ENCODE measurements around the gene PALLD. TPM values are rescaled to one million over a fixed set of nuclear protein-coding genes. Genes with fewer than 3 reads are reported as not detected.

The PALLD gene
- total RNA-seq, 1 donor from 2014 or later: 85.7 TPM

DNA sequence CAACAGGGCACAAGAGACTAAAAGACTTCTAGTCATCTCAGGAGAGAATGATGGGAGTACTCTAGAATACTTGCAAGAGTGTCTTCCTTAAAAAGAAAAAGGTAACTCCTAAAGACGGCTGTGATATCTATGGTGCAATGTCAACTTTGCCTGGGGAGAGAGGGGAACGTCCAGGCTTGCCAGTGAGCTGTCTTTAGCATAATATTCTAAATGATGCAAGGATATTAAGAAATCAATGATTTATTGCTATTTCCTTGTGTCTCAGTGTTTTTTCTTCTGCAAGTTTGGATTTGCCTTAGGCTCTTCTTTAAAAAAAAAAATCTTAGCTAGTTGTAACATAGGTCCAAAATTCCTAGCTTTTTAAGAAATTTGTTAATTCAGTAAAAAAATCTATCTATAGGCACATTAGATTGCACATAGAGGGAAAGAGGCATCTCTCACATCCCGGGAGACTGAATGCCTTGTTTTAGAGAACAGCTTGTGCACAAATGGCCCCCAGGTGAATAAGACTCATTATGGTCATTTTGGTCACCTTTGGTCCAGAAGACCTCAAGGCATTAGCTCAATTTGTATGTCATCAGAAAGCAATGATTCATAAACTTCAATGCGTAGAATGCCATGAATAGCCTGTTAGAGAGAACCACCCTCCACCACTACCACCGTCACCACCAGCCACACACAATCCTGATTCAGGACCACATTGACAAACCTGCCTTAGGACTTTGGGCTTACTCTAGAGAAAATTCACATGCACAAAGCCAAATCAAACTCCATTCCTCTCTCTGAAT lies 104.1 kb downstream of the PALLD start:
- Histone ChIP-seq H4K20me1 (ENCODE audit: low read depth) (no peaks in the 10 kb centered on the region), H3K4me2 (no peak overlapping the region), H3K27ac (no peak overlapping the region), H3K9me3 (ENCODE audit: low read depth) (no peaks in the 10 kb centered on the region), H2AFZ (replicated peaks) (no peak overlapping the region), H3K9ac (no peak overlapping the region), H3K27me3 (no peaks in the 10 kb centered on the region), H3K4me3 (no peak overlapping the region), H3F3A (ENCODE audit: low read depth) (peaks cover 27% of the 10 kb centered on the region), H3K79me2 (ENCODE audit: low read depth) (no peaks in the 10 kb centered on the region), H3K36me3 (no peaks in the 10 kb centered on the region), H3K4me1 (peaks cover 27% of the 10 kb centered on the region)
- Mint-ChIP-seq H3K4me3 (no peak overlapping the region), H3K9me3 (no peaks in the 10 kb centered on the region), H3K4me1 (peaks cover 30% of the 10 kb centered on the region), H3K36me3 (no peaks in the 10 kb centered on the region), H3K27ac (no peak overlapping the region), H3K27me3 (ENCODE audit: insufficient read depth, low read depth) (no peaks in the 10 kb centered on the region)
- no peak for DNase-seq (ENCODE audit: low spot score)
- TF ChIP-seq EZH2phosphoT487 (IDR thresholded peaks at IDR 0.05): no peak
- no peak for TF ChIP-seq EZH2 (IDR thresholded peaks at IDR 0.05)
- TF ChIP-seq CTCF (IDR thresholded peaks at IDR 0.05): no peak

GRCh38 chr4:168601899-168602298 lies 105.0 kb downstream of the PALLD start:
- no peaks in the 10 kb centered on the region for H3K27me3 ChIP-seq
- peaks cover 29% of the 10 kb centered on the region for H3K4me1 ChIP-seq
- H3K27ac ChIP-seq: no peak overlapping the region
- Mint-ChIP-seq H3K9me3 (no peaks in the 10 kb centered on the region), H3K27me3 (ENCODE audit: insufficient read depth, low read depth) (no peaks in the 10 kb centered on the region), H3K4me1 (peaks cover 34% of the 10 kb centered on the region), H3K27ac (peak overlapping the region; percentile 50), H3K4me3 (no peak overlapping the region), H3K36me3 (no peaks in the 10 kb centered on the region)
- no peaks in the 10 kb centered on the region for H3K79me2 ChIP-seq (ENCODE audit: low read depth)
- H3K4me2 ChIP-seq: no peak overlapping the region
- DNase-seq (ENCODE audit: low spot score): no peak
- H3F3A ChIP-seq (ENCODE audit: low read depth): peaks cover 29% of the 10 kb centered on the region
- H3K4me3 ChIP-seq: no peak overlapping the region
- no peaks in the 10 kb centered on the region for H4K20me1 ChIP-seq (ENCODE audit: low read depth)
- H2AFZ ChIP-seq (replicated peaks): no peak overlapping the region
- TF ChIP-seq CTCF (IDR thresholded peaks at IDR 0.05) (no peak), EZH2 (IDR thresholded peaks at IDR 0.05) (no peak), EZH2phosphoT487 (IDR thresholded peaks at IDR 0.05) (no peak)
- no peaks in the 10 kb centered on the region for H3K9me3 ChIP-seq (ENCODE audit: low read depth)
- H3K9ac ChIP-seq: no peak overlapping the region
- no peaks in the 10 kb centered on the region for H3K36me3 ChIP-seq

- H3K9me3 Mint-ChIP-seq: no peaks in the 10 kb centered on the region
- H3K27ac ChIP-seq: peak overlapping the region; percentile 89
Observed at GRCh38 chr4:168604496-168605373, 107.9 kb downstream of the PALLD start.

More at GRCh38 chr4:168604496-168605373, 107.9 kb downstream of the PALLD start:
- no peaks in the 10 kb centered on the region for H3K27me3 Mint-ChIP-seq (ENCODE audit: insufficient read depth, low read depth)
- Histone ChIP-seq H3K4me2 (peak overlapping the region; percentile 69), H3K36me3 (no peaks in the 10 kb centered on the region), H2AFZ (replicated peaks) (no peak overlapping the region), H3K27me3 (no peaks in the 10 kb centered on the region), H3K9me3 (ENCODE audit: low read depth) (no peaks in the 10 kb centered on the region), H3F3A (ENCODE audit: low read depth) (peaks cover 26% of the 10 kb centered on the region), H4K20me1 (ENCODE audit: low read depth) (no peaks in the 10 kb centered on the region), H3K4me3 (peak overlapping the region; percentile 25), H3K4me1 (peaks cover 29% of the 10 kb centered on the region), H3K79me2 (ENCODE audit: low read depth) (no peaks in the 10 kb centered on the region), H3K9ac (no peak overlapping the region)
- peak; percentile 90 for DNase-seq (ENCODE audit: low spot score)
- TF ChIP-seq EZH2phosphoT487 (IDR thresholded peaks at IDR 0.05): peak; percentile 96
- TF ChIP-seq EZH2 (IDR thresholded peaks at IDR 0.05): no peak
- TF ChIP-seq CTCF (IDR thresholded peaks at IDR 0.05): no peak
- peak overlapping the region; percentile 95 for H3K27ac Mint-ChIP-seq
- no peaks in the 10 kb centered on the region for H3K36me3 Mint-ChIP-seq
- peak overlapping the region; percentile 19 for H3K4me3 Mint-ChIP-seq
- peaks cover 33% of the 10 kb centered on the region for H3K4me1 Mint-ChIP-seq
